Lung microvascular endothelial cell (primary cell): ENCODE measurements around the gene SAMD8. TPM values are rescaled to one million over a fixed set of nuclear protein-coding genes. Genes with fewer than 3 reads are reported as not detected.
"Not testable (repeated sequence)": the region's sequence is repeated elsewhere in the genome, so short reads cannot be mapped to it uniquely, and the experiment has no call there.

Source experiments
- DNase-seq, 2 donors: peaks; one replicate each; pipeline versions ENCODE4 v3.0.0 to v3.0.0-alpha.2; 2010; ENCODE audit warnings: low read depth in 2 of 2
- total RNA-seq: library from RNA; depleted of rRNA; stranded (reverse); fragments of >200 nt; gene quantifications from 2 replicates; pipeline ENCODE4 v1.2.1, GENCODE V29; 2014

Gene SAMD8
- total RNA-seq, 1 donor from 2014 or later, result 25.8 TPM

DNA sequence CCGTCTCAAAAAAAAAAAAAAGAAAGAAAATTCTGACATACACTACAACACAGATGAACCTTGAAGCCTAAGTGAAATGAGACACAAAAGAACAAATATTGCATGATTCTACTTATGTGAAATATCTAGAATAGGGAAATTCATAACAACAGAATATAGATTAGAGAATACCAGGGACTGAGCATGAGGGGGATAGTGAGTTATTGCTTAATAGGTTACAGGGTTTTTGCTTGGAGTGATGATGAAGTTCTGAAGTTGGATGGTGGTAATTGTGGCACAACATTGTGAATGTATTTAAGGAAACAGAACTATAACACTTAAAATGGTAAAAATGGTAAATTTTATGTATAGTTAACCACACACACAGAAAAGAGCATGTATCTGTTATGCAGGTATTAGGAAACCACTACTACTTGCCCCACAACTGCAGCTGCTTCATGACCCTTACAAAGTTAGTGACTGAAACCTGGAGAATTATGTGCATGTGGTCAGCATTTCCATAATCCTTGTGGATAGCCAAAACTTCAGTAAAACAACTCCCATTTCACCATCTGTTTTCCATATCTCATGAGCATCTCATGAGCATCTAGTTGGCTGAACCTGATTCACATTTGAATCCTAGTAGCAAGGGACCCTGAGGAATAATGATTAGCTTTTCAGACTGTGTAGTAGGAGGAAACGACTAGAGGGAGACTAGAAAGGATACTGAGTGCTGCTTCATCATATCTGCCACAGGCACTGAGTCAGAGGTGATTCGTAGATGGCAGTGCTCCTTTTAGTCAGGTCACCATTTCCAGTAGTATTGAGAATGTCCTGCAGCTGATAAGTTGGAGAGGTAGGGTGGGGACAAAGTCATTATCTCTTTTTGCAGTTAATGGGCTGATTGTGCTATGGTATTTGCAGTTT, 26.3 kb downstream of the SAMD8 start:
- DNase-seq, result peak in 1 of 2 donors; percentile 61

DNA sequence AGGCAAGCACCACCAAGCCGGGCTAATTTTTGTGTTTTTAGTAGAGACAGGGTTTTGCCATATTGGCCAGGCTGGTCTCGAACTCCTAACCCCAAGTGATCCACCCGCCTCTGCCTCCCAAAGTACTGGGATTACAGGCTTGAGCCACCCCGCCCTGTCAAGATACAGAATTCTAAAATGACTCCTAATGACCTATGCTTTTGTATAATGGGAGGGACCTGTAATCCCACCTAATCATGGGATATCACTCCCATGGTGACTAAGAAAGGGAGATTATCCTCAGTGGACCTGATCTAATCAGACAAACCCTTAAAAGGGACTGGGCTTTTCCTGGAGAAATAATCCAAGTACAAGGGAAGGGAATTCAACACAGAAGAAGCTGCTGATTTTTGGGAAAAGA, 28.8 kb downstream of the SAMD8 start:
- DNase-seq, result no peak

GRCh38 chr10:75143353-75143752, 31.9 kb downstream of the SAMD8 start:
- DNase-seq, result no peak

DNA sequence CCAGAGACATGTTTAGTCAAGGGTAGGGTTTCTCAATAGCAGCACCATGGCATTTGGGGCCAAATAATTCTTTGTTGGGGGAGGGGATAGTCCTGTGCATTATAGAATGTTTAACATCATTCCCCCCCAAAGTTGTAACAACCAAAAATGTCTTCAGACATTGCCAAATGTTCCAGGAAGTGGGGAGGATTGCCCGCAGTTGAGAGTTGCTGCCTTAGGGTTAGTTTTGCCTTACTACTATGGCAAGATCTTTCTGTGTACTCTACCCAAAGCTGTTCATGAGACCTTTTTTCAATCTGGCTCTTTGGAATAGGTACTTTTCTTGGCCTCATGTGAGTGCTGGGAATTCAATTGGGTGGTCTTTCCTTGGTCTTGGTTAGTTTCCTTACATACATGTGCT, 34.1 kb downstream of the SAMD8 start:
- no peak for DNase-seq

GRCh38 chr10:75146780-75147179, 35.3 kb downstream of the SAMD8 start:
- no peak for DNase-seq

DNA sequence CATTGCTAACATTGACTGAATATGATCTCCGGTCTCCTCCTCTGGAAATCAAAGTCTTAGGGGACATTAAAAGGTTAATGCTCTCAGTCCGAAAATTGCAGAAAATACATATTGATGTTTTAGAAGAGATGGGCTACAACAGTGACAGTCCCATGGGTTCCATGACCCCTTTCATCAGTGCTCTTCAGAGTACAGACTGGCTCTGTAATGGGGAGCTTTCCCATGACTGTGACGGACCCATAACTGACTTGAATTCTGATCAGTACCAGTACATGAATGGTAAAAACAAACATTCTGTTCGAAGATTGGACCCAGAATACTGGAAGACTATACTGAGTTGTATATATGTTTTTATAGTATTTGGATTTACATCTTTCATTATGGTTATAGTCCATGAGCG, 39.2 kb downstream of the SAMD8 start:
- DNase-seq, result no peak

GRCh38 chr10:75159519-75159918, 48.1 kb downstream of the SAMD8 start:
- DNase-seq, result no peak

DNA sequence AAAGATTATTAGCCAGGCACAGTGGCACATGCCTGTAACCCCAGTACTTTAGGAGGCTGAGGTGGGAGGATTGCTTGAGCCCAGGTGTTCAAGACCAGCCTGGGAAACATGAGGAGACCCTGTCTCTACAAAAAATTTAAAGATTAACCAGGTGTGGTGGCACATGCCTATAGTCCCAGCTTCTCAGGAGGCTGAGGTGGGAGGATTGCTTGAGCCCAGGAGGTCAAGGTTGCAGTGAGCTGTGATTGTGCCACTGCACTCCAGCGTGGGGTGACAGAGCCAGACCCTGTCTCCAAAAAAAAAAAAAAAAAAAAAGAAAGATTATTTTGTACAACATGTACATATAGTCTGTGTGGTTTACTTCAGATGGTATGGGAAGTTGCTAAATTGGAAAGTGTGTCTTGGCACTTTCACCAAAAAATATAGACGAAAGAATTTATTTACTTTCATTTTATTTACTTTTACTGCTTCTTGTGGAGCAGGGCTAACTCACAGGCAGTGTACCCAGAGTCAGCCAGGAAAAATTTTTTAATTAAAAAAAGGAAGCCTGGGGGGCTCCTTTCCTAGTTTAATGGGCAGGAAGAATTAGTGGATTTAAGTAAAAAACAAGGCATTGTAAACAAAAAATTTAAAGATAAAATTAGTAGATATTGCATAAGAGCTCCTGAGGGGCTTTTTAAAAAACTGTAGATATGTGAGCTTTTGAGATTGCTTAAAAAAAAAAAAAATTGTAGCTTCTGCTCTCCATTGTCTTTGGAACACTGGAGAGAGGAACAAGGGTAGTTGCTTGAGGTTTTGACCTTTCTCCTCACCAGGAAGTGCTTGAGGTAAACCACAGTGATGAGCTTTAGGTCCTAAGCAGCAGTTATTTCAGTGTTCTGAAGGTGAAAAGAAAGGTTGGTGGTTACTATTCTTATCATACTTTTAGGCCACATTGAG, 54.5 kb downstream of the SAMD8 start:
- peak in 1 of 2 donors; percentile 22 for DNase-seq

DNA sequence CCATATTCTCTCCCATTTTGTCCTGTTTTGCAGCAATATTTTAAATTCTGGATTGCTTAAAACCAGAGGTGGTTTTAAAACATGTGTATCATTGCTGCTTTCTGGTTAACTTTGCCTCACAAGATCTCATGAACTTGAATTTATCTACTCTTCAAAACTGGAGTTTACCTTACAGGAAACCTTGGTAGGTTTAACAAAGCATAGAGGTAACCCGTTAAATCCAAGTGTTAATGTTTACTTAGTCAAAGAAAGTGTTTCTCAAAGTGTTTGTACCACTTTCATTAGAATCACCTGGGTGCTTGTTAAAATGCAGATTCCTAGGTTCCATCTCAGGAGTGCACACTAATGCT, 55.1 kb downstream of the SAMD8 start:
- no peak for DNase-seq

- no peak for DNase-seq
Observed at GRCh38 chr10:75168275-75168674, 56.8 kb downstream of the SAMD8 start.

- no peak for DNase-seq
Observed at GRCh38 chr10:75170215-75170614, 58.8 kb downstream of the SAMD8 start.

GRCh38 chr10:75175046-75175445, 63.6 kb downstream of the SAMD8 start:
- no peak for DNase-seq

- DNase-seq, result no peak
Observed at GRCh38 chr10:75176046-75176445, 64.6 kb downstream of the SAMD8 start.

DNA sequence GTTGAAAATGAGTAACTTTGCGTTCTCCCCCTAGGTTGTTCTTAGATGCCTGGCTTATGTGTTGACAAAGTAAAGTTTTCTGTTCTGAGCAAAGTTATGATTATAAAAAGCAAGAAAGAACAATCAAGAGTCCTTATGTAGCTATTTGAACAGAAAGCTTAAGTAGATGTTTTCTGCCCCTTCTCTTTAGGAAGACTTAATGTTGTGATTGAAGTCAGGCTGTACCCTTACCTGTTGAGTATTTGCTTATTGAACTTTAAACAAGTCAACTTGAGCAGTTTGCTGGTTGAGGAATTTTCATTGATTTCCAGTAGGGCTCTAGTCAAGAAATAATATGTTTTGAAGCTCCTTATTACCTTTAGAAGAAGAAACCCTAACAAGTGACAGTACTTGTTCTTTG, 65.3 kb downstream of the SAMD8 start:
- DNase-seq, result no peak

GRCh38 chr10:75179657-75180177, 68.3 kb downstream of the SAMD8 start:
- no peak for DNase-seq

DNA sequence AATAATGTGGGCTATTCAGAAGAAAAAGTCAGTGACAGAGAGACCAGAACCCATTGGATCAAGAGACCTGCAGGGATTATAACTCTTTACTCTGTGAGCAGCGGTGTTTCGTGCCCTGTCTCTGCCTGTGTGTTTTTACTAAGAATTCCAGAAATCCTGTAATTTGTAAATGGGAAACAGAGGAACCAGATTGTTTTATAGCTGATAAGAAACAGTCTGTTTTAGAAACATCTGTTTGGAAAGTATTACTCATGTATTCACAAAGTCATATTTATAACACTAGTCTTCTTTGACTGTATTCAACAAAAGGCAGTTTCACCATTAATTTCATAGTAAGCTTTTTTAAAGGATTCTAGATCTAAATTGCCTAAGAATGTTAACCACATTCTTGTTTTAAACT, 69.1 kb downstream of the SAMD8 start:
- peak; percentile 38 to 85 for DNase-seq

GRCh38 chr10:75181073-75181472, 69.6 kb downstream of the SAMD8 start:
- peak in 1 of 2 donors; percentile 15 for DNase-seq

- no peak for DNase-seq
Observed at GRCh38 chr10:75186310-75186709, 74.9 kb downstream of the SAMD8 start.

DNA sequence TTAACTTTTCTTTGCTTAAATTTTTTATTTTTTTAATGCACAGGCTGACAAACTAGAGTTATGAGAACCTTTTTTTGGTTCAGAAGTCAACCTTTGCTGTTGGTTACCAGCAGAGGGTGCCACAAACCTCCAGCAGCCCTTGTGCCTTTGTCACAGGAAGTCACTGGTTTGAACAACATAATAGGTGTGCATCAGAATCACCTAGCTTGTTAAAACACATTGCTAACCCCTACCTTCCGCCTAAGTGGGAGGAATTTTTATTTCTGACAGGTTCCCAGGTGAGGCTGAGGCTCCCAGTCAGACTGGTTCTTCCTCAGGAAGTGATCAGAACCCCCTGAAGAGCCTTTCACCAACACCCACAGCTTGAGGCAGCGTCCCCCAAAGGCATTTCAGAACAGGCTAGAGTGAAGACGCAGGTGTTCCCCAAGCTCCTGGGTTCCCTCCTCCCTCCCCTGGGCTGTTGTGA, 76.5 kb downstream of the SAMD8 start:
- DNase-seq, result peak; percentile 77 to 89

GRCh38 chr10:75188522-75188921, 77.1 kb downstream of the SAMD8 start:
- not testable (repeated sequence) for DNase-seq

DNA sequence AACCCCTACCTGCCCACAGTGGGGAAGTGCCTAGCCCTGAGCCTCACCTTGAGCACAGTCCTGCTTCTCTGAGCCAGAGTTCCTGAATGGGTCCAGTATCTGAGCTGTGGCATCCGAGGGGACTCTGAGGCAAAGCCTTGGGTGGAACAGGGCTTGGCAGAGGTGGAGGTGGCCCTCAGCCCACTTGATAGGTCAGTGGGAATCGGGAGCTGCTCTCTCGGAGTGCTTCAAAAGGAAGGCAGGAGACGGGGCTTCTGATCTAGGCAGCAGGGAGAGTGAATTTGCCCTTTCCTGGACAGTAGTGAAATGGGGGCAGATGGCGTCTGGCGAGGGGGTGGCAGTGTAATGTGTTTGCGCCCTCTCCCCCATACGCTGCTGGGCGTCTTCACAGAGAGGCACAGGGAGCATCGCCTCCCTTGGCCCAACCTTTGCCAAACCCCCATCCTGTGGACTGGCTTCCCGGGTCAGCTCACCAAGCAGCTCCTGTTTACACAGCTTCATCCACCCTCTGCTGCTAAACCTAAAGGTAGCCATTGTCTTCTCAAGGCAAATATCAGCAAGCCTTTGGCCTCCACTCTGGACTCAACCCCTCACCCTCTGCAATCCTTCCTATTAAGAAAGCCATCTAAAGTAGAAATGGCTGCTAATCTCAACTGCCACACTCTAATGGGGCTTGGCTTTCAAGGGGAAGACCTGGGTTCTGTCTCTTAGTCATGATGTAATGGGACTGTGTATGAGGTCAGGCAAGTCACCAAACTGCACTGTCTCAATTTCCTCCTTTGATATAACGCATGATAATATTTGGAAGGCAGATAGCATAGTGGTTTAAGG, 78.0 kb downstream of the SAMD8 start:
- DNase-seq, result no peak
